Caki2 (cell line): ENCODE results near the gene YIPF1. TPM values are rescaled to one million over a fixed set of nuclear protein-coding genes. Genes with fewer than 3 reads are reported as not detected.

ENCODE experiments used
- DNase-seq: peaks from one replicate; pipeline ENCODE4 v3.0.0-alpha.2; 2015; ENCODE audit warnings: low read depth
- in situ Hi-C: cut with HindIII; loops from 2 replicates; pipeline ENCODE4 v1.10.0; 2016; ENCODE audit warnings: low sequenced_read_pairs, low pct_unique_long_range_greater_than_20kb, mixed read lengths
- total RNA-seq: library from RNA; depleted of rRNA; stranded (reverse); fragments of >200 nt; shearing (Covaris generic); gene quantifications from 2 replicates; pipeline ENCODE4 v1.2.3, GENCODE V29; 2014; ENCODE audit warnings: low replicate concordance; rRNA removed

YIPF1 gene
- 27.0 and 32.4 TPM in 2 replicates for total RNA-seq

DNA sequence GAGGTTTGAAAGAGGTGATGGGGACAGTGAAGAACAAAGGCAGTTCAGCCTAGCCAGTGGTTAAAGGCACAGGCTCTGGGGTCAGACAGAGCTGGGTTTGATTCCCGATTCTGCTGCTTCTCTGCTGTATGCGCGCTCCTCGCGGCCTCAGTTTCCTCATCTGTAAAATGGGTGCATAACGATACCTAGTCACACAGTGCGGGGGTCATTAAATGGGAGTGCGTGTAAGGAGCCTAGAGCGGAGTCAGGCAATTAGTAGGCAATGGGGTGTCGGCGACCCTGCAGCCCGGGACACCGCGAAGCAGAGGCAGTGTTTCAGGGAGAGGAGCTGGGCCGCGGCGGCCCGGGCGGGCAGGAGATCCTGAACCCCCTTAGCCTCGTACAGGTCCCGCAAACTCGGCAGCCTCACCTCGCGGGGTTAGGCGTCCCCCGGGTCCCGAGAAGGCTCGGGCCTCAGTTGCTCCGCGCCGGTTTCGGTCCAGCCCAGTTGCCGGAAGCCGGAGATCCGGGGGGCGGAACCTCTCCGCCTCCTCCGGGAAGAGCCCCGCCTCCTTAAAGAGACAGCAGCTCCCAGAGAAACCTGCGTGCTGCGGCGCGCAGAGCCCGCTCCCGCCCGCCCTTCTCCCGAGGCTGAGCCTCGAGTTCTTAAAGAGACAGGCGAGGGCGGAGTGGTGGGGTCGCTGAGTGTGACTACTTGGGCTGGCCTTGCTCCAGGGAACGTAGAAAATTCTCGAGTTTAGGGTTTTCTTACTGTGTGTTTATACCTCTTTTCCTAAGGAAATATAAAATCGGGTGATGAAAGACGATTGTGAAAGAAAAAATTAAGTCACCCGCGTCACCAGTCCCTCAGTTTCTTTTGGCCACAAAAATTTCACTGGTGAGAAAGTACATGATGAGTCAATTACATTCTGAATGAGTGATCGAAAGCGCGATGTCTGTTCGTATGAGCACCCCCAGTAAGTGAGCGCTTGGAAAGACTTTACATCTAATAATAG, at the start of gene YIPF1:
YIPF1 (minus strand) TSS at position 494 of the 995 bp plus-strand sequence. CDS start 860 bp downstream, outside the sequence.
- in situ Hi-C loops: no loop called here
- peak; percentile 85 for DNase-seq

GRCh38 chr1:53938136-53938830, 48.7 kb upstream of the YIPF1 start:
- no peak for DNase-seq
- in situ Hi-C loops: no loop called here

- DNase-seq: no peak
- in situ Hi-C loops: no loop called here
Measured at GRCh38 chr1:53936430-53936829, 46.8 kb upstream of the YIPF1 start.

GRCh38 chr1:53934170-53934765, 44.7 kb upstream of the YIPF1 start:
- in situ Hi-C loops: no loop called here
- no peak for DNase-seq

- DNase-seq: no peak
- in situ Hi-C loops: no loop called here
Measured at GRCh38 chr1:53931523-53931922, 41.9 kb upstream of the YIPF1 start.

- no peak for DNase-seq
- in situ Hi-C loops: no loop called here
Measured at GRCh38 chr1:53930932-53931331, 41.3 kb upstream of the YIPF1 start.

DNA sequence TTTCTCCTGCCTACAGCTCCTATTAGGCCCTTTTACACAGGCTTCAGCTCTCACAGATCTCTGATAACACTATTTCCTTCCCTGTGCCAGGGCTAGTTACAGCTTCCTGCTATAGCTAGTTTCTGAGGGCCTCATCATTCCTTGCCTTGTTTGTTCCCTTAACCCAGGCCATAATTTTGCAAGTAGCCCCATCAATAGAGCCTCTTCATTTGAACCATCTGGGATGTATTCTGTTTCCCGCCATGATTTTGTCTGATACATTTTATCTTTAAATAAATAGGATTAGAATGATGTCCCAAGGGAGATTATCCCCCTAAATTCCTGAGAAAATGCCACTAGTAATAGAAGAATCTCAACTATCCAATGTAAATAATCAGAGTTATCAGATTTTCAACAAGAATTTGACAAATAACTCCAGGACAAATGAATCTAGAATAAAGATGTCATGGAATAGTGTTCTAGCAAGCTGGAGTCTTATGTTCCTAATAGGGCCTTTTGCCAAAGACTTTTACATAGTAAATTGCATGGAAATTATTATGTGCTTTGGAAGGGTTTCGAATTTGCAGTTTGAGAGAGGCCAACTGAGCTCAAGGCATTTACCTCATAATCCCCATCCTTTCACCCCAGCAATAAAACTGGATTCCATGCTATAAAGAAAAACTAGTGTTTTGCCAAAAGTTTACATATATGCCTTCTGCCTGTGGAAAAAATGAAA, 39.8 kb upstream of the YIPF1 start:
- no peak for DNase-seq
- in situ Hi-C loops: no loop called here

DNA sequence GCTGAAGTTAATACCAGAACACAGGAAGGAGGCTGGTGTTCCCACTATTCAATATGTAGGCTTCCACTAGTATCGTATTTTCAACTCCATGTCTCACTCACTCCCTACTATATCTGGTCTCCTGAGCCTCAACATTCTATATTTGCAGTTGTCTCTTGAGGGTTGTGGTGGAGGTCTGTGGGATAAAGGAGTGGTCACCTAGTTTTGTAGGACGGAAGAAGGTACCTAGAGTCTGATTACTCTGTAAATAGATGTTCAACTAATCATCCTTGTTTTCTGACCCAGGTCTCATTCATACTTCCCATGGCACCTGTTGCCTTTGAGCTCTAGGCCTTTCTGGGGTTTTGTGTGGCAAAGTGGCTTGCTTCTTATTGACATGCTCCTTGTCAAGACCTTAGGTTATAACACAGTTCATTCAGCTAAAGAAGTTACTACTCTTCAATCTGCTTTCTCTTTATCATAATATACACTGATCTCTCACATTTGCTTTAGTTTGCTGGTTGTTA, 37.8 kb upstream of the YIPF1 start:
- in situ Hi-C loops: no loop called here
- DNase-seq: no peak

GRCh38 chr1:53919675-53920066, 30.1 kb upstream of the YIPF1 start:
- in situ Hi-C loops: no loop called here
- DNase-seq: peak; percentile 34

- DNase-seq: no peak
- in situ Hi-C loops: no loop called here
Measured at GRCh38 chr1:53918343-53918742, 28.7 kb upstream of the YIPF1 start.

- in situ Hi-C loops: no loop called here
- no peak for DNase-seq
Measured at GRCh38 chr1:53913352-53914033, 23.9 kb upstream of the YIPF1 start.

DNA sequence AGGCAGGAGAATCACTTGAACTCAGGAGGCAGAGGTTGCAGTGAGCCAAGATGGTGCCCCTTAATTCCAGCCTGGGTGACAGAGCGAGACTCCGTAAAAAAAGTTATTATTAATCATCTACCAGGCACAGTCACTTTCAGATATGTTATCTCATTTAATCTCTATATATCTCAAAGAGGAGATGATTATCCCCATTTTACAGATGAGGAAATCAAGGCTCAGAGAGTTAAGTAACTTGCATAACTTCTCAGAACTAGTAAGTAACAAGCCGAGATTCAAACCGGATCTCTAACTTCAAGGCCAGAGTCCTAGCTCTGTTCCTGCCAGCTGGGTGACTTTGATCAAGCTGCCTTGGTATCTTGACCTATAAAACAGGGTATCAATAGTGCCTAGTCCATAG, 21.8 kb upstream of the YIPF1 start:
- DNase-seq: no peak
- in situ Hi-C loops: no loop called here

DNA sequence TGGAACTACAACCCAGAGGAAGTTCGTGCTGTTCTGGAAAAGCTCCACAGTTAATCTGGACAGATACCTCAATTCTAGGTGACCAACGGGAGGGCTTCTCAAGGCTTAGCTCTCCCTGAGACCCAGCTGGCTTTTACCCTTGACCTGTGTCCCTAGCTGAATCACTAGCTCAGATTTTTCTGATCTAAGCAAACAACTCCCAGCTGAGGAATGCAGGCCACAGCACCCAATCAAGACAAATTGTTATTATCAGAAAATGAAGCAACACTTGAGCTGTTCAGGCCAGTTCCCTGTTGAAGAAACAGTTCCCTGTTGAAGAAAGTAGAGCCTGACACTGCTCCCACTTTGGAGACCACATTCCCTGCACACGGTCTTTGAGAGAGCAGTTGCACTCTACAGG, 20.3 kb upstream of the YIPF1 start:
- DNase-seq: no peak
- in situ Hi-C loops: no loop called here

DNA sequence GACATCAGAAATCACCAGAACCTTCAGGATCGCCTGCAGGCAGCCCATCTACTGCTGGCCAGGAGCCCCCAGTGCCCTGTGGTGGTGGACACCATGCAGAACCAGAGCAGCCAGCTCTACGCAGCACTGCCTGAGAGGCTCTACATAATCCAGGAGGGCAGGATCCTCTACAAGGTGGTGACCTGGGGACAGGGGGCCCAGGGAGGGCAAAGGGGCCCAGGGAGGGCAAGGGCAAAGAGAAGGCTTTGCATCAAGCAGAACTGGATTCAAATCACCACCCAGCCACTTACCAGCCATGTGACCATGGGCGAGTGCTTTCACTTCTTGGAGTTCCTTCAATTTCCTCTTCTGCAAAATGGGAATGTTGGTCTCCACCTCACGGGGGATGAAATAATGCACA, 16.5 kb upstream of the YIPF1 start:
- no peak for DNase-seq
- in situ Hi-C loops: no loop called here

GRCh38 chr1:53905509-53905908, 15.9 kb upstream of the YIPF1 start:
- no peak for DNase-seq
- in situ Hi-C loops: no loop called here

DNA sequence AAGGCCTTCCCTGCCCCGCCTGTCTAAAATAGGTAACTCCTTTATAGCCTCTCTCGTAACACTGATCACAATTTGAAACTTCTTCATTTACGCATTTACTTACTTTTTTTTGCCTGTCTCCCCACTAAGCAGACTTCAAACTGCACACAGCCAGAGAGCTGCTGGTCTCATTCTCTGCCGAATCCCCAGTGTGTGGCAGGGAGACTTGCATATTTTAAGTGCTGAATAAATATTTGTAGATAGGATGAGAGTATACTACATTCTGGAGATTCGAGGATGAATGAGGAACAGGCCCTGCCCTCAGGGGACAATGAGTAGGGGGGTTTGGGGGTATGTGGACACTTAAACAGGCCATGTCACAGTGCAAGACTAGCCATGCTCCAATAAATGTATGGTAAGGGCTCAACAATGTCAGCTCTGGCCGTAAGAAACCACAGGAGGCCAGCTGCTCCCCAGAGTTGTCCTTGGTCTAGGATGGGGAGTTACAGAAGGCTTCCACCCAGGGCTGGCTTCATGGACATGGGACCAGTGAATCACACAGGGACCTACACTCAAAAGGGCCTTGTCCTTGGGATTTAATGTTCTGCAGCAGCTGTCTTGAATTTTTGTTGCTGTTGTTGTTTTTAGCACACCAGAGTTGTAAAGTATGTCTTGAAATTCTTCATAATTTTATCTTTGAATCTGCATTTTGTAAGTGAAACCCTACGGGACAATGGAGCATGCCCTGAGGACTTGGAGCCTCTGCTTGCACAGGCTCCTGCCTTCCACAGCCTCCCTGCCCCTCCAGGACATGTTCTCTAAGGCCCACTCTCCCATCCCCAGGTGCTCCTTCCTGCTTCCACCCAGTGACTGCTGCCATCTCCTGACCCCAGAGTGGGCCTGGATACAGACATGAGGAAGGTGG, 12.9 kb upstream of the YIPF1 start:
- in situ Hi-C loops: no loop called here
- DNase-seq: no peak

DNA sequence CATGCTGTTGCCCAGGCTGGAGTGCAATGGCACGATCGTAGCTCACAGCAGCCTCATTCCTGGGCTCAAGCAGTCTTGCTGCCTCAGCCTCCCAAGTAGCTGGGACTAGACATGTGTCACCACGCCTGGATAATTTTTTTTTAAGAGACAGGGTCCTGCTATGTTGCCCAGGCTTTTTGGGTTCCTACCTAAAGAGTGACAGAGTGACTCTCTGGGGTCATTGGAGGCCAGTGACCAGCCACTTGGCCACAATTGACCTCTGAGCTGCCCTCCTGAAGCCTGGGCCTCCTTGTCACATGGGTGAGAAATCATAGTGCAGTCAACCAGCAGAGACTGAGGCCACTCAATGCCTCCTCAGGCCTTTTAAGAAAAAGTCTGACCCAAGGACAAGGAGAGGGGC, 10.1 kb upstream of the YIPF1 start:
- in situ Hi-C loops: no loop called here
- DNase-seq: no peak
